Upper lobe of left lung (tissue), 4 donors: Measurements from ENCODE around the gene MAP4K2.
A peak's percentile ranks its signal among the peaks of the same experiment; 100 is the strongest.

Experiments
- CTCF ChIP-seq, 6 experiments: fragments of 450-650 bp in 4 of 6; fragments of 200-600 bp in 2 of 6; sonication (generic) in 2 of 6; IDR thresholded peaks; one replicate each; pipeline ENCODE4 v1.5.1; 2016 to 2019; ENCODE audit warnings: antibody characterized with exemption in 6 of 6
- POLR2AphosphoS5 ChIP-seq, 2 donors: sonication (generic); formaldehyde crosslinking; IDR thresholded peaks; one replicate each; pipeline ENCODE4 v1.5.1; 2017; ENCODE audit warnings: antibody characterized with exemption in 2 of 2

DNA sequence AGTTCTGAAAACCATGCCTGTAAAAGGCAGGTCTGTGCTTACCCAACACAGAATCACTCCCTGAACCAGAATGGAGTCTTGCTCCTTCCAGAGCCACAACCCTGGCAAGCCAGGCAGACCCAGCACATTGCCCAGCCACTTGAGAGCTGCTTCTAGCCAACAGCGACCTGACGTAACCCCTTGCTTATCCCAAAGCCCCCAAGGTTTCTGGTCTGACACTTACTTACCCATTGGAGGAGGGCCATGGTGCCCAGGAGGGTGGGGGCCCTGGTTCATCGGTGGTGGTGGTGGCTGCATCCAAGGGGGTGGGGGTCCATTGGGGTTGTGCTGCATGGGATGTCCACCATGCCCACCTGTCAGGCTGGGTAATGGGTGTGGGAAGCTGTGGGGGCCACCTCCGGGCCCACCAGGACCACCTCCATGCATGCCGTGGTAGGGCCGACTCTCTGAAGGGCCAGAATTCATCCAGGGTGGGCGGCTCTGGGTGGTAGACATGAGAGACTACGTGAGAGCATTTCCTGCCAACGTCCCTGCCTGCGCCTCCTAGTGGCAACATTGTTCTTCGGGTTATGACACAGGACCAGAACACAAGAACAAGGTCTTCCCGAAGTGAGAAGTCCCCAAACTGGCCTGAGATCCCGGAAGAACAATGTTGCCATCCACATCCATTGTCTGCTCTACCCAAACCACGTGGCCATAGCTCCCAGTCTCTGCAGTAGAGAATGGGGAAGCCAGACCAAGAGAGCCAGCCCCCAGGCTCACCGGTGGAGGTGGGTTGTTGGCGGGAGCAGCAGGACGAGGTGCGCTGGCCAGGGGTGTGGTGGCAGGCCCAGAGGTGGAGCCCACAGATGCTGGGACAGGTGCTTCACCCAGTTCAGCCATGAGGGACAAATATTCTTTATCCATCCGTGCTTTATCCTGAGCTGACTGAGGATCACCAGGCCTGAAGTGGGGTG is 35.4 kb downstream of the MAP4K2 start:
- TF ChIP-seq CTCF (IDR thresholded peaks at IDR 0.05), result peak; percentile 60 to 79 (median 77)
- TF ChIP-seq POLR2AphosphoS5 (IDR thresholded peaks at IDR 0.05), result no peak
